RWPE1 (cell line): ENCODE results near the gene ZNF677.
"Not testable (repeated sequence)": the region's sequence is repeated elsewhere in the genome, so short reads cannot be mapped to it uniquely, and the experiment has no call there.

Source experiments
- CTCF ChIA-PET: fragments of 350-600 bp; sonication (Branson Sonifier 250); formaldehyde crosslinking; extraction: SDS; loops from one replicate; lab custom pipeline; 2021; lab: Yijun Ruan, JAX
- POLR2A ChIA-PET: fragments of 400-600 bp; formaldehyde crosslinking; extraction: SDS; loops from one replicate; lab custom pipeline; 2020; ENCODE audit warnings: antibody characterized with exemption; ENCODE audit not compliant: low non-redundant PET; lab: Yijun Ruan, JAX
- DNase-seq: peaks from one replicate; pipeline ENCODE4 v3.0.0; 2012; ENCODE audit warnings: low spot score
- H3K27ac ChIP-seq: fragments of 450-650 bp; 2 replicates; pipeline ENCODE4 v1.5.1; 2017
- CTCF ChIP-seq: fragments of 450-650 bp; conservative IDR thresholded peaks from 2 replicates; pipeline ENCODE4 v1.5.1; 2017; ENCODE audit warnings: low read depth, mild to moderate bottlenecking

ZNF677 gene

GRCh38 chr19:53212703-53213320 is 41.9 kb downstream of the ZNF677 start:
- CTCF ChIA-PET = no interaction called here

GRCh38 chr19:53211554-53211953 is 43.1 kb downstream of the ZNF677 start:
- H3K27ac ChIP-seq, POLR2A ChIA-PET, DNase-seq, CTCF ChIA-PET: not testable (repeated sequence)

More at GRCh38 chr19:53212703-53213320, 41.9 kb downstream of the ZNF677 start:
- no peak for DNase-seq
- H3K27ac ChIP-seq = no peak overlapping the region
- no peak for TF ChIP-seq CTCF
- POLR2A ChIA-PET = no interaction called here

- H3K27ac ChIP-seq = peak overlapping the region; percentile 72
- ChIA-PET CTCF (no interaction called here), POLR2A (no interaction called here)
- TF ChIP-seq CTCF = no peak
- peak; percentile 92 for DNase-seq
Measured at GRCh38 chr19:53196777-53197396, 57.8 kb downstream of the ZNF677 start.

GRCh38 chr19:53195265-53195903 is 59.3 kb downstream of the ZNF677 start:
- no peak overlapping the region for H3K27ac ChIP-seq
- peak; percentile 56 for DNase-seq
- POLR2A ChIA-PET = no interaction called here
- CTCF ChIA-PET = interaction anchor here (0.6 to 1.0 kb wide), 8 partner anchors 13 to 687 kb away, joined by 3 to 4 read pairs (median 4); partner anchors contain the start of gene PRKCG
- TF ChIP-seq CTCF = peak; percentile 63

DNA sequence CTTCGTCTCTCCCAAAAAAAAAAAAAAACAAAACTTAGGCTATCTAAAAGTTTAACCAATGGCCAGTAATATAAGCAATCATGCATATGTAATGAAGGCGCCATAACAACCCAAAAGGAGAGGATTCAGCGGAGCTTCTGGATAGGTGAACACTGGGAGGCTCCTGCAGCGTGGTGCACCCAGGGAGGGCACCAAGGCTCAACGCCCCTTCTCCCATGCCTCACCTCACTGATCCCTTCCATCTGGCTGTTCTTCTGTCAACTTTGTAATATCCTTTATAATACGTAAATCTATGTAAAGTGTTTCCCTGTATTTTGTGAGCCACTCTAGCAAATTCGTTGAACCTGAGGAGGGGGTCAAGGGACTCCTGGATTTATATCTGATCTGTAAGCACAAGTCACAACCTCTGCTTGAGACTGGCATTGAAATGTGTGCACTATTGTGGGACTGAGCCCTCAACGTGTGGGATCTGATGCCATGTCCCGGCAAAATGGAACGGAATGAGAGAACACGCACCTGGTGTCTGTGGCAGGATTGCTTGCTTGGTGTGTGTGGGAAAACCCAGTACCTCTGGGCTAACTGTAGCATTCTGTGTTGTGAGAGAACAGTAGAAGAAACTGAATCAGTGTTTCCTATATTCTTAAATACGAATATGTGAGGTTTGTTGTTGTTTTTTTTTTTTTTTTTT is 61.0 kb downstream of the ZNF677 start:
- no peak overlapping the region for H3K27ac ChIP-seq
- CTCF ChIA-PET = interaction anchor here (0.6 to 0.7 kb wide), 2 partner anchors 62 to 600 kb away, joined by 3 to 4 read pairs; no protein-coding TSS in a partner anchor
- no peak for DNase-seq
- no peak for TF ChIP-seq CTCF
- POLR2A ChIA-PET = no interaction called here

DNA sequence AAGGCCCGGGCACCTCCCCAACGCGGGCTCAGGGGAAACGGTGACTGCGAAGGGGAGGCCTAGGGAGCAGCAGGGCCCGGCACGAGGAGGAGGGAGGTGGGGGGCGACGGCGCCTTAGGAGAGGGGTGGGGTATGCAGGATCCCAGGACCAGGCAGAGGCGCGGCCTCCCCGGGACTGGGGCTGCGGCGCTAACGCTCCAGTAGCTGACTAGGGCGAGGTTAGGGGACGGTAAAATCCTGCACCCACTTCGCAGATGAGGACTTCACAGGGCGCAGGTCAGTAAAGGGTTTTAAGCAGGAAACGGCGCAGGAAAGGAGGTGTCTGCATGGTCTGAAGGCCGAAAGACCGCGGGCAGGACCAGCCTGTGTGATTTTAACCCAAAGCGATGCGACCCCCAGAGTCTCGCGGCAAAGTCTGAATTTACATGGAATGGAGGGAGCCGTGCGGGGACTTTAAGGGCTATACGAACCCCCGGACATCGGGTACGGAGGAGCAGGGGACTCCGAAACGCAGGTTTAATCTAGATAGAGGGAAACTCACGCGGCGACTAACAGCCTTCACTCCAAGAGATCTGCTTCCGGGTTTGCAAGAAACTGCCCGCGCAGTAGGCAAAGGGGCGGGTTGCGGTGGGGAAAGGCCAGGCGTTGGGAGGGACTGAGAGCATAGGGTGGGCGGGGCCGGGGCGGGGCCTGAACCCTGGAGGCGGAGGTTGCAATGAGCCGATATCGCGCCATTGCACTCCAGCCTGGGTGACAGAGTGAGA is 61.7 kb downstream of the ZNF677 start, which contains the start of gene ZNF665:
TSS of gene ZNF665 (minus strand) at position 588 of the 764 bp plus-strand sequence. CDS start 10,460 bp downstream, outside the sequence.
- TF ChIP-seq CTCF = no peak
- CTCF ChIA-PET = interaction anchor here (0.6 to 0.7 kb wide), 2 partner anchors 61 to 917 kb away, joined by 3 to 4 read pairs; no protein-coding TSS in a partner anchor
- POLR2A ChIA-PET = no interaction called here
- H3K27ac ChIP-seq = no peak within 1 kb of the TSS
- DNase-seq = peak; percentile 46
